SKM-1 (cell line): Measurements from ENCODE around the gene OR2T2.
"Not testable (repeated sequence)": the region's sequence is repeated elsewhere in the genome, so short reads cannot be mapped to it uniquely, and the experiment has no call there.

Source experiments
- DNase-seq: peaks from one replicate; lab custom pipeline; 2025; ENCODE audit not compliant: unreplicated experiment; lab: John Stamatoyannopoulos, UW

OR2T2 gene

GRCh38 chr1:248449821-248450465, 4.5 kb downstream of the OR2T2 start:
- DNase-seq = not testable (repeated sequence)

- not testable (repeated sequence) for DNase-seq
These were observed 5.2 kb downstream of the OR2T2 start for GRCh38 chr1:248450466-248451145.

GRCh38 chr1:248453619-248454018, 8.2 kb downstream of the OR2T2 start:
- DNase-seq = not testable (repeated sequence)

- not testable (repeated sequence) for DNase-seq
These were observed 9.6 kb downstream of the OR2T2 start for GRCh38 chr1:248455045-248455444.

GRCh38 chr1:248456635-248457034, 11.2 kb downstream of the OR2T2 start:
- not testable (repeated sequence) for DNase-seq

- not testable (repeated sequence) for DNase-seq
These were observed 13.7 kb downstream of the OR2T2 start for GRCh38 chr1:248459117-248459516.

- no peak for DNase-seq
These were observed 25.7 kb downstream of the OR2T2 start for GRCh38 chr1:248471154-248471553.

GRCh38 chr1:248472111-248472510, 26.7 kb downstream of the OR2T2 start:
- not testable (repeated sequence) for DNase-seq

- not testable (repeated sequence) for DNase-seq
These were observed 27.6 kb downstream of the OR2T2 start, which contains the start of gene OR2T3 for GRCh38 chr1:248473051-248473450. OR2T3 (plus strand) TSS chr1:248473351; CDS start chr1:248473351, 0 bp downstream.

GRCh38 chr1:248475660-248476059, 30.2 kb downstream of the OR2T2 start:
- DNase-seq = not testable (repeated sequence)

GRCh38 chr1:248481686-248482579, 36.5 kb downstream of the OR2T2 start:
- not testable (repeated sequence) for DNase-seq

- not testable (repeated sequence) for DNase-seq
These were observed 42.9 kb downstream of the OR2T2 start, which contains the start of gene OR2T5 for GRCh38 chr1:248488289-248488688. OR2T5 (plus strand) TSS chr1:248488589; CDS start chr1:248488589, 0 bp downstream.

GRCh38 chr1:248496661-248497060, 51.2 kb downstream of the OR2T2 start:
- not testable (repeated sequence) for DNase-seq

GRCh38 chr1:248500305-248501035, 55.0 kb downstream of the OR2T2 start:
- DNase-seq = not testable (repeated sequence)
